Activated CD8-positive, alpha-beta memory T cell treated with anti-CD3 and anti-CD28 coated beads, Interleukin-2, amount 50 U/mL, for 1 hour (primary cell): ENCODE data around the gene DCDC2C.
"Not testable (repeated sequence)": the region's sequence is repeated elsewhere in the genome, so short reads cannot be mapped to it uniquely, and the experiment has no call there.

Source experiments
- DNase-seq: peaks from one replicate; pipeline ENCODE4 v3.0.0-alpha.2; 2020; ENCODE audit errors: extremely low read depth

DCDC2C gene, protein sequence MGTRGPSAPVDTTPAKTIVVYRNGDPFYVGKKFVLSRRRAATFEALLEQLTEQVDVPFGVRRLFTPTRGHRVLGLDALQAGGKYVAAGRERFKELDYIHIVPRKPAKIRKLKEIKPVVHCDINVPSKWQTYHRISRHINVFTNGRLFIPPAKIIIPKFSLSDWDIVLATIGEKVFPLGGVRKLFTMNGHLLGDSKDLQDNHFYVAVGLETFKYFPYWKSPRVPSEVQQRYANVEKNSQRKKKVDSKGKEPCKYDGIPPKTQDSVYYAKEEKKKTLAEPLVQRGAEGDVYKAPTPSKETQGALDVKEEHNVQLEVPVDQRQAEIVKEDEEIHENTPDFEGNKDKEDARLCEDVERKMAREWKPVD

DNA sequence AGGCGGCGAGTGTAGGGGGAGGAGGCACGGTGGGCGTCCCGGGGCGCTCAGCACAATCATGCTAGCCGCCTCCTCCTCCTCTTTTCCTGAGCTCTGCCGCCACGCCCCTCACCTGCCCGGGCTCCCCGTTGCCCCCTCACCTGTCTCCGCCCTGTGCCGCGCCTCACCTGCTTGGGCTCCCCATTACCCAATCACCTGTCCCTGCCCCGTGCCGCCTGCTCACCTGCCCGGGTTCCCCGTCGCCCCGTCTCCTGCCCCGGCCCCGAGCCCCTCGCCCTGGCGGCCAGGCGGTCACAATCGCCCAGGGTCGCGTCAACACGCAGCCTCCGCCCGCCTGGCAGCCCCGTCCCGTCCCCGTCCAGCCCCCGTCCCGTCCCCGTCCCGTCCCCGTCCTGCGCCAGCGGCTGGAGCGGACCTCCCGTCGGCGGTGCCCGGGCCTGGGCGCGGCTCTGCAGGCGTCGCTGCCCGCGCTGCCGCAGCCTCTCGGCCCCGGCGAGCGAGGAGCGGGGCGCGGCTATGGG lies at the start of gene DCDC2C:
DCDC2C (plus strand) TSS at position 340 of the 521 bp plus-strand sequence; CDS start at position 517, 177 bp downstream.
- no peak for DNase-seq

DNA sequence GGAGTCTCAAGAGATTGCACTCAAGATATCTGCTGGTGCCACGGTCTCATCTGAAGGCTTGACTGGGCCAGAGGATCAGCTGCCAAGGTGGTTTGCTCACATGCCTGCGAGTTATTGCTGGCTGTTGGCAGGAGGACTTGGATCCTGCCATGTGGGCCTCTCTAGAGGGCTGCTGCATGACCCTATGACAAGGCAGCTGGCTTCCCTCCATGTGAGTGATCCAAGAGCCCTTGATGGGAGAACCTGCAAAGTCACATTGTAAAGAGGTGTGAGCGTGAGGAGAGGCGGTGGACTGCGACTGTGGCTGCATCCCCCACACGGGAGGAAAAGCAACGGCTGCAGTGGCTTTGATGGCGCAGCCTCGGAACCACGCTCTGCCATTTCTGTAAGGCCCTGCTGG lies 49.4 kb upstream of the DCDC2C start:
- no peak for DNase-seq

- DNase-seq, result no peak
Observed at GRCh38 chr2:3654531-3655225, 48.7 kb upstream of the DCDC2C start.

GRCh38 chr2:3655871-3656761 lies 47.3 kb upstream of the DCDC2C start:
- DNase-seq, result no peak

- no peak for DNase-seq
Observed at GRCh38 chr2:3656762-3657721, 46.3 kb upstream of the DCDC2C start.

DNA sequence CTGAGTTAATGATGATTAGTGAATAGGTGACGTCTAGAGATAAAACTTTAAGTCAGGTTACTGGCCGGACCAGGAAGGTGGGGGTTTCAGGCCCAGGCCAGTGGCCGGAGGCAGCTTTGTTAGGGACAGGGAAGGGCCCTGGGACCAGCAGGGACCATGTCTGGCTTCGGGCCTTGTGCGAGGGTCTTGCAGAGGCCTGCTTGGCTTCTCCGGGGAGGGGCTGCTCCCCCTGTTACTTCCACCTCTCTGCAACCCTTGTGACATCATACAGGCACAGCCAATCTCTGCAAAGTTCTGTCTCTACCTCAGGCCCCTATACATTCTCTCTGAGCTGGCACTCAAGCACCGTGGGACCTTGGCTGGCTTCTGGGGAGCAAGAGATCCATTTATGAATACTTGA lies 45.5 kb upstream of the DCDC2C start, which contains the start of gene ALLC:
ALLC (plus strand) TSS at position 320 of the 400 bp plus-strand sequence. CDS start 12,958 bp downstream, outside the sequence.
- no peak for DNase-seq

- DNase-seq, result no peak
Observed at GRCh38 chr2:3659447-3660432, 43.6 kb upstream of the DCDC2C start.

GRCh38 chr2:3660640-3661039 lies 42.7 kb upstream of the DCDC2C start:
- DNase-seq, result not testable (repeated sequence)

- no peak for DNase-seq
Observed at GRCh38 chr2:3661149-3661660, 42.2 kb upstream of the DCDC2C start.

- DNase-seq, result no peak
Observed at GRCh38 chr2:3662239-3662638, 41.1 kb upstream of the DCDC2C start.

DNA sequence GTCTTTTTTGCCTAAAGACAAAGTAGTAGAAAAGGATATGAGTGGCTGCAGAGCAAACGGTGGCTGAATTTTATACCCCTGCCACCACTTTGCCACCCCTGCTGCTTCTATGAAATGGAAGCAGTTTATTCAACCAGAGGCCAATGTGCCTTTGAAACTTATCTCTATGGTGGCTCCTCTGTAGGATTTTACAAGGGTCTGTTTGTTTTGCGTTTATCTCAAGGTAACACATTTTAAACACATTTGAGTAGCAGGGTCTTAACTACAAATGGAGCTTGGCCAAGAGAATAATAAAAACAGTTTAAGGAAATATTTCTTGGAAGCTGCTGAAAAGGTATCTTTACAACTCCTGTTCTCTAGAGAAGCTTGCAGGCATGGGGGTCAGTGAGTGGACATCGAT lies 39.3 kb upstream of the DCDC2C start:
- no peak for DNase-seq

DNA sequence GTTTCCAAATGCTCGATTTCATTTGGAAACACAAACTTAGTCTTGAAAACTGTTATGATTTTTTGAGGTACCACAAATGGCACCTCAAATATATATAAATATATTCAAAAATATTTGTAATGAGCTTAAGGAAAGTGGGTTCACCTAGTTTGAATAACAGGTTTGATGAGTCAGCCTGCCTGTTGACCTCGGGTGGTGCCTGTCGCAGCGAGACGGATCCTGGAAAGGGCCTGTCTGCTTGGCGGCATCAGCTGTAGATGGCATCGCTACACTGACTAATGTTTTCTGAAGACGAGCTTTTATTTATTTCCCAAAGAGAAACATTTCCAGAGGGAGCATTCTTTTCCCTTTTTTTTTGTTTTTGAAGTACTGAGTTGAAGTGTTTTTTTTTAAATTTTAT lies 38.5 kb upstream of the DCDC2C start:
- DNase-seq, result no peak

- no peak for DNase-seq
Observed at GRCh38 chr2:3665886-3666612, 37.3 kb upstream of the DCDC2C start.

DNA sequence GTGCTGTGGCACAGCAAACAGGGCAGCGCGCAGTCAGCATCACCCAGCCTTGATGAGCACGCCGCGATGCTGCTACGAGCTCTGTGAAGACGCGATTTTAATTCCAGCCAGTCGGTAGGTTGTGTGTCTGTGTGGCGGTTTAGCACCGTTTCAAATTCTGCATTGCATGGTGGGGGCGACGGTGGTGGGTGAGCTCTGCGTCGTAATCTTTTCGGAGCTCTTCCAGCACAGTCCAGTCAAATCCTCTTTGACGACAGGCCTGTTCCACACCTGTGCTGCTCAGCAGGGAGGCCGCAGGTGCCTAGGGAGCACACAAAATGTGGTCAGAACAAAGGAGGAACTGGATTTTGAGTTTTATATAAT lies 36.8 kb upstream of the DCDC2C start:
- no peak for DNase-seq

GRCh38 chr2:3667151-3667631 lies 36.2 kb upstream of the DCDC2C start:
- no peak for DNase-seq

GRCh38 chr2:3669656-3670055 lies 33.7 kb upstream of the DCDC2C start:
- DNase-seq, result no peak

- no peak for DNase-seq
Observed at GRCh38 chr2:3670376-3670775, 33.0 kb upstream of the DCDC2C start.

GRCh38 chr2:3670941-3671340 lies 32.4 kb upstream of the DCDC2C start:
- no peak for DNase-seq
